ENCODE results near the gene POU2F1. TPM values are rescaled to one million over a fixed set of nuclear protein-coding genes. Genes with fewer than 3 reads are reported as not detected.

POU2F1 gene
- total and polyA plus RNA-seq, 7 experiments from 2014 or later: 9.1 to 36.6 (median 22.8) TPM

DNA sequence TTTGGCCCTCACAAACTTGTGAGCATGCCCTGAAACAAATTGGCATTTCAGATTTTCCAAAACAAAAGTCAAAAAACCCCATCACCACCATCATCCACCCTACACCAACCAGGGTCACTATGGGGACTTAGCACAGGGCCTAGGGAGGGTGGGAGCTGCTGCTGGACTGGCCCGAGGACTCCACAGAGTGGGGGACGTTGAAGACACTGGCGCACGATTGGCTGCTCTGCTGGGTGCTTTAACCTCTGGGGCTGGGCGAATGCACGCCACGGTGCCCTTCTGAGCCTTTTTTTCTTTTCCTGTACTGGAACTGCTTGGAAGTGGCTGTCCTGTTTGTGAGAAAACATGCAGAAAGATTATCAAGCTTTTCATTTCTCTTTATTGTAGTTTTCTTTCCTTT lies 204.8 kb downstream of the POU2F1 start:
- Mint-ChIP-seq H3K27ac (peak overlapping the region in 7 of 9 donors; percentile 47 to 79 (median 67)), H3K36me3 (peaks cover 0 to 5% (median 4%) of the 10 kb centered on the region in 5 donors), H3K9me3 (peaks cover 0 to 6% (median 0%) of the 10 kb centered on the region in 11 donors), H3K4me1 (peaks cover 4 to 63% (median 22%) of the 10 kb centered on the region in 7 donors), H3K4me3 (no peak overlapping the region), H3K27me3 (no peaks in the 10 kb centered on the region)
- DNase-seq (no peak), ATAC-seq (no peak)
- intact Hi-C loops (cut with micrococcal nuclease): loop anchor here in 1 of 2 donors (1.0 kb wide), 1 partner anchor 11 kb away; no protein-coding TSS in a partner anchor
- Histone ChIP-seq H3K4me1 (ENCODE audit: control insufficient read depth in 2 of 2, insufficient read depth in 2 of 2, low read length in 2 of 2) (peaks cover 9 to 19% of the 10 kb centered on the region in 2 donors), H3K27ac (ENCODE audit: low read depth, low read length) (peak overlapping the region; percentile 31), H3K4me3 (ENCODE audit: low read length) (no peak overlapping the region), H3K36me3 (ENCODE audit: control insufficient read depth in 2 of 3, insufficient read depth in 3 of 3, low read length in 3 of 3) (peaks cover 0 to 11% (median 0%) of the 10 kb centered on the region in 3 experiments), H3K9me3 (ENCODE audit: control insufficient read depth in 2 of 3, low read length in 3 of 3) (no peaks in the 10 kb centered on the region), H3K27me3 (ENCODE audit: control insufficient read depth in 2 of 2, insufficient read depth in 2 of 2, low read length in 2 of 2) (no peaks in the 10 kb centered on the region)
- POLR2A ChIA-PET: interaction anchor here (0.6 to 1.7 kb wide), 8 partner anchors 12 to 317 kb away, joined by 3 to 9 read pairs (median 3); partner anchors contain the start of gene CREG1
- CTCF ChIA-PET: interaction anchor here (0.7 to 1.1 kb wide), 3 partner anchors 16 to 127 kb away, joined by 3 read pairs; no protein-coding TSS in a partner anchor

DNA sequence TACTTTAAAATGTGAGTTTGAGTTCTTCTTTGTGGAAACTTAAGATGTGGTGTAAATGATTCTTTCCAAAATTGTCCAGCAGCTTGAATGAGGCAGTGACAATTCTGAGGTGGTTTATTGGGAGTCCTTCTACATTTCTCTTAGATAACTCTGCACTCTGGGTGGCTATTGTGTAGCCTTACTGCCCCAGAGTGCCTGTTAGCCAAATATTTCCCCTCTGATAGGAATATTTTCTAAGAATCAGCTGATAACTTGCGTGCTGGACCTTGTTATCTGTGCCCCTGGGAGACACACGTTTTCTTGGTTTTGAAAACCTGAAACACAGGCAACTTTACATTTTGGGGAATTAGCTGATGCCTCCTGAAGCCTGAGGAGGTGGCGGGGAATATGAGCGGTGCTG lies 206.0 kb downstream of the POU2F1 start:
- CTCF ChIA-PET: interaction anchor here (0.8 kb wide), 1 partner anchor 159 kb away, joined by 3 read pairs; no protein-coding TSS in a partner anchor
- Mint-ChIP-seq H3K36me3 (peaks cover 4 to 15% (median 6%) of the 10 kb centered on the region in 5 donors), H3K9me3 (peaks cover 0 to 6% (median 0%) of the 10 kb centered on the region in 11 donors), H3K4me1 (peaks cover 11 to 74% (median 26%) of the 10 kb centered on the region in 7 donors), H3K27me3 (no peaks in the 10 kb centered on the region), H3K4me3 (peak overlapping the region in 1 of 10 donors; percentile 4), H3K27ac (peak overlapping the region in 8 of 9 donors; percentile 65 to 89 (median 78))
- peaks cover 0 to 23% (median 0%) of the 10 kb centered on the region in 3 experiments for H3K36me3 ChIP-seq (ENCODE audit: control insufficient read depth in 2 of 3, insufficient read depth in 3 of 3, low read length in 3 of 3)
- no peaks in the 10 kb centered on the region for H3K27me3 ChIP-seq (ENCODE audit: control insufficient read depth in 2 of 2, insufficient read depth in 2 of 2, low read length in 2 of 2)
- no peak overlapping the region for H3K27ac ChIP-seq (ENCODE audit: low read depth, low read length)
- H3K4me1 ChIP-seq (ENCODE audit: control insufficient read depth in 2 of 2, insufficient read depth in 2 of 2, low read length in 2 of 2): peaks cover 9 to 19% of the 10 kb centered on the region in 2 donors
- no peak overlapping the region for H3K4me3 ChIP-seq (ENCODE audit: low read length)
- DNase-seq (no peak), ATAC-seq (no peak)
- intact Hi-C loops (cut with micrococcal nuclease): no loop called here
- POLR2A ChIA-PET: interaction anchor here (1.0 kb wide), 1 partner anchor 11 kb away, joined by 3 read pairs; no protein-coding TSS in a partner anchor
- H3K9me3 ChIP-seq (ENCODE audit: control insufficient read depth in 2 of 3, low read length in 3 of 3): no peaks in the 10 kb centered on the region

DNA sequence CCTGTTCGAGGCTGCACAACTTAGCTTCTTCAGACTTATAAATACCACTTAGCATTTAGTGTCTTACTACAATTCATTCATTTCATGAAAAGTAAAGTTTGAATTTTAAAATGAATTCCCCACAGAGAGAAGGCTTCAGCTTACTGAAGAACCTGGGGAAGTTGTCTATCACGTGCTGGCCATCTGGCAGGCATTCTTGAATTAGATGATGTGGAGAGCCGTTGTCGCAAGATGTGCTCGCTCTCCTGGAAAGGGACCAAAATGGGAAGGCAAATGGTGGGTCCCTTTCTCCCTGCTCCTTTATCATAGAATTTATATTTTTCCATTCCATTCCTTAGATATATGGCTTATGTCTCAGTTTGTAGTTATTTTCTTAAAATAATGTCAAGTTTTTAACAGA lies 207.2 kb downstream of the POU2F1 start:
- H3K27me3 Mint-ChIP-seq: no peaks in the 10 kb centered on the region
- H3K9me3 Mint-ChIP-seq: peaks cover 0 to 6% (median 0%) of the 10 kb centered on the region in 11 donors
- ATAC-seq (no peak), DNase-seq (no peak)
- peaks cover 13 to 77% (median 26%) of the 10 kb centered on the region in 7 donors for H3K4me1 Mint-ChIP-seq
- intact Hi-C loops (cut with micrococcal nuclease): loop anchor here in 1 of 2 donors (2.0 kb wide), 1 partner anchor 15 kb away; no protein-coding TSS in a partner anchor
- Histone ChIP-seq H3K4me3 (ENCODE audit: low read length) (no peak overlapping the region), H3K27ac (ENCODE audit: low read depth, low read length) (no peak overlapping the region), H3K9me3 (ENCODE audit: control insufficient read depth in 2 of 3, low read length in 3 of 3) (no peaks in the 10 kb centered on the region), H3K4me1 (ENCODE audit: control insufficient read depth in 2 of 2, insufficient read depth in 2 of 2, low read length in 2 of 2) (peaks cover 9 to 19% of the 10 kb centered on the region in 2 donors), H3K27me3 (ENCODE audit: control insufficient read depth in 2 of 2, insufficient read depth in 2 of 2, low read length in 2 of 2) (no peaks in the 10 kb centered on the region), H3K36me3 (ENCODE audit: control insufficient read depth in 2 of 3, insufficient read depth in 3 of 3, low read length in 3 of 3) (peaks cover 0 to 34% (median 3%) of the 10 kb centered on the region in 3 experiments)
- CTCF ChIA-PET: no interaction called here
- H3K36me3 Mint-ChIP-seq: peaks cover 3 to 20% (median 6%) of the 10 kb centered on the region in 5 donors
- peak overlapping the region in 1 of 10 donors; percentile 14 for H3K4me3 Mint-ChIP-seq
- POLR2A ChIA-PET: interaction anchor here (1.0 to 1.8 kb wide), 5 partner anchors 9 to 56 kb away, joined by 3 to 5 read pairs (median 3); no protein-coding TSS in a partner anchor
- peak overlapping the region in 8 of 9 donors; percentile 65 to 93 (median 80) for H3K27ac Mint-ChIP-seq

DNA sequence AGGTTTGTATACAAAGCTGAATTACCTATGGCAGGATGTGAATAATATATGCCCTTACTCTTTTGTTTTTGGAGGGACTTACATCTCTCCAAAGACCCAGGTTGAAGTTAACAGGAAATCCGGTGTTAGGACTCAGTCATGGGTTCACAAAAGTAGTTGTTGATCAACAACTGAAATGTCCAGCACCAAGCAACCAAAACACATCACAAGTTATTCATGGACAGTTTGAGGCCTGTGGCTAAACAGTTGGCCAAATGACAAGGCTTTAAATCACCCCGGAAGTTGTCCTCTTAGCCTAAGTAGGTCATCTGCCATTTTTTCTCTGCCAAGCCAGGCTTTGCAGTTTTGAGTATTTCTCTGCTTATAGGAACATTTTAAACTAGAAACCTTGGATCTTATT lies 207.7 kb downstream of the POU2F1 start:
- Histone ChIP-seq H3K27me3 (ENCODE audit: control insufficient read depth in 2 of 2, insufficient read depth in 2 of 2, low read length in 2 of 2) (no peaks in the 10 kb centered on the region), H3K4me3 (ENCODE audit: low read length) (no peak overlapping the region), H3K9me3 (ENCODE audit: control insufficient read depth in 2 of 3, low read length in 3 of 3) (no peaks in the 10 kb centered on the region), H3K36me3 (ENCODE audit: control insufficient read depth in 2 of 3, insufficient read depth in 3 of 3, low read length in 3 of 3) (peaks cover 0 to 40% (median 4%) of the 10 kb centered on the region in 3 experiments), H3K4me1 (ENCODE audit: control insufficient read depth in 2 of 2, insufficient read depth in 2 of 2, low read length in 2 of 2) (peaks cover 9 to 19% of the 10 kb centered on the region in 2 donors), H3K27ac (ENCODE audit: low read depth, low read length) (peak overlapping the region; percentile 6)
- Mint-ChIP-seq H3K36me3 (peaks cover 4 to 25% (median 8%) of the 10 kb centered on the region in 5 donors), H3K27me3 (no peaks in the 10 kb centered on the region), H3K4me3 (peak overlapping the region in 1 of 10 donors; percentile 14), H3K9me3 (peaks cover 0 to 6% (median 0%) of the 10 kb centered on the region in 11 donors), H3K4me1 (peaks cover 16 to 77% (median 29%) of the 10 kb centered on the region in 7 donors), H3K27ac (peak overlapping the region; percentile 55 to 93 (median 76))
- ATAC-seq (peak; percentile 39), DNase-seq (no peak)
- intact Hi-C loops (cut with micrococcal nuclease): loop anchor here in 1 of 2 donors (2.0 kb wide), 1 partner anchor 14 kb away; no protein-coding TSS in a partner anchor
- ChIA-PET POLR2A (interaction anchor here (1.0 to 2.4 kb wide), 7 partner anchors 10 to 91 kb away, joined by 3 to 11 read pairs (median 4); no protein-coding TSS in a partner anchor), CTCF (no interaction called here)

DNA sequence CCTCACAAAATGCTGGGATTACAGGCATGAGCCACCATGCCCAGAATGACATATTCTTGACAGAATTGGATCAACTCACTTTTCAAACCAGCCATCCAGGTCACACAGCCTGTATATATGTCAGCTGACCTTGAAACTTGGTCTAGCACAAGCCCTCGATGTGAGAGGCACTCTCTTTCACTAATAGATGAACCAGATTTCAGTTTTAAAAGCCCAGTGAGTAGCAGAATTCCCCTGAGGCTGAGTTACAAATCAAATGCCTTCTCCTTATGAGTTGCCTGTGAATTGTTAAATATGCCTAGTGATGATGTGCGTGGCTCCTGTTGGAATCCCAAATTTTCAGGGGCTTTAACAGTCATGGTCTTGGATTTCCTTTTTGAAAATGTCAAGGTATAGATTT lies 208.9 kb downstream of the POU2F1 start:
- Histone ChIP-seq H3K4me1 (ENCODE audit: control insufficient read depth in 2 of 2, insufficient read depth in 2 of 2, low read length in 2 of 2) (peaks cover 19 to 20% of the 10 kb centered on the region in 2 donors), H3K27me3 (ENCODE audit: control insufficient read depth in 2 of 2, insufficient read depth in 2 of 2, low read length in 2 of 2) (no peaks in the 10 kb centered on the region), H3K4me3 (ENCODE audit: low read length) (no peak overlapping the region), H3K27ac (ENCODE audit: low read depth, low read length) (no peak overlapping the region), H3K36me3 (ENCODE audit: control insufficient read depth in 2 of 3, insufficient read depth in 3 of 3, low read length in 3 of 3) (peaks cover 0 to 52% (median 4%) of the 10 kb centered on the region in 3 experiments), H3K9me3 (ENCODE audit: control insufficient read depth in 2 of 3, low read length in 3 of 3) (no peaks in the 10 kb centered on the region)
- POLR2A ChIA-PET: interaction anchor here (1.2 to 2.4 kb wide), 5 partner anchors 8 to 90 kb away, joined by 3 to 11 read pairs (median 4); partner anchors contain the start of gene CD247
- peaks cover 0 to 6% (median 0%) of the 10 kb centered on the region in 11 donors for H3K9me3 Mint-ChIP-seq
- no peak for ATAC-seq
- H3K4me1 Mint-ChIP-seq: peaks cover 16 to 81% (median 34%) of the 10 kb centered on the region in 7 donors
- CTCF ChIA-PET: interaction anchor here (0.6 to 0.7 kb wide), 2 partner anchors 8 to 162 kb away, joined by 3 read pairs; no protein-coding TSS in a partner anchor
- H3K36me3 Mint-ChIP-seq: peaks cover 4 to 30% (median 16%) of the 10 kb centered on the region in 5 donors
- no peak for DNase-seq
- intact Hi-C loops (cut with micrococcal nuclease): loop anchor here in 1 of 2 donors (2.0 kb wide), 1 partner anchor 13 kb away; no protein-coding TSS in a partner anchor
- no peaks in the 10 kb centered on the region for H3K27me3 Mint-ChIP-seq
- H3K27ac Mint-ChIP-seq: peak overlapping the region; percentile 65 to 93 (median 79)
- peak overlapping the region in 2 of 10 donors; percentile 25 to 71 for H3K4me3 Mint-ChIP-seq

DNA sequence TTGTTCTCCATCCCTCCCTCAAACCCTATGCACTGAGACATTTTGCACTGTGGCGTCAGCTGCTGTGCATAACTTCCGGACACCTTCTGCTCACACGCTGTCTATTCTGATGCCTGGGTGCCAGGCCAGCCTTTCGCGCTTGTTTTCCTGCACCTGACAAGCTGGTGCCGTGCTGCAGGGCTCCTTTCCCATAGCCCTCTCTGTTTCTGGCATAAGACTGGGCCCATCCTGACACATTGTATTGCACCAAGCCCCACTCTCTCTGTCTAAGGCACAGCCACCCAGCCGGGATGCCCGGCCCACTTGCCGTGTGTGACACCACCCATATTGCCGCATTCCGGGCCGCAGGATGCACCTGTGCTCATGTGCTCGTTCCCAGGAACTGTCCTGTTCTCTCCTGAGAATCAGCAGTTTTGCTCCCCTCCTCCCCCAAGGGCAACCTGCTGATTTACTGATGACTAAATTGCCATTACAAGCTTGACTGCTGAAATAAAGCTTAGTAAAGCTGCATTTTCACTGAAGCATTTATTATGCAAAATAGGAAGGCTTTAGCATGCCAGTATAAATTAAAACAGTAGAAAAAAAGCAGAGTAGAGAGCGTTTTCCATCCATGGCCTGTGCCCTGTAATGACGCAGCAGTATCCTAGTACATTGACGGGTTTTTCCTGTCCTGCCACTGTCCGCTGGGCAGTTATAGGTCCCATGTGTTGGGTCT lies 209.6 kb downstream of the POU2F1 start:
- Histone ChIP-seq H3K4me3 (ENCODE audit: low read length) (no peak overlapping the region), H3K36me3 (ENCODE audit: control insufficient read depth in 2 of 3, insufficient read depth in 3 of 3, low read length in 3 of 3) (peaks cover under 1 to 57% (median 4%) of the 10 kb centered on the region in 3 experiments), H3K27me3 (ENCODE audit: control insufficient read depth in 2 of 2, insufficient read depth in 2 of 2, low read length in 2 of 2) (no peaks in the 10 kb centered on the region), H3K4me1 (ENCODE audit: control insufficient read depth in 2 of 2, insufficient read depth in 2 of 2, low read length in 2 of 2) (peaks cover 19 to 21% of the 10 kb centered on the region in 2 donors), H3K9me3 (ENCODE audit: control insufficient read depth in 2 of 3, low read length in 3 of 3) (no peaks in the 10 kb centered on the region), H3K27ac (ENCODE audit: low read depth, low read length) (peak overlapping the region; percentile 14)
- POLR2A ChIA-PET: interaction anchor here (0.6 to 2.4 kb wide), 6 partner anchors 8 to 88 kb away, joined by 3 to 11 read pairs (median 4); partner anchors contain the start of gene CD247
- ATAC-seq (peak; percentile 31), DNase-seq (no peak)
- CTCF ChIA-PET: interaction anchor here (0.6 to 1.3 kb wide), 4 partner anchors 11 to 163 kb away, joined by 3 to 4 read pairs (median 3); no protein-coding TSS in a partner anchor
- peaks cover 18 to 85% (median 36%) of the 10 kb centered on the region in 7 donors for H3K4me1 Mint-ChIP-seq
- peak overlapping the region; percentile 65 to 93 (median 79) for H3K27ac Mint-ChIP-seq
- peaks cover 0 to 6% (median 0%) of the 10 kb centered on the region in 11 donors for H3K9me3 Mint-ChIP-seq
- intact Hi-C loops (cut with micrococcal nuclease): no loop called here
- H3K4me3 Mint-ChIP-seq: peak overlapping the region in 4 of 10 donors; percentile 5 to 71 (median 27)
- peaks cover 4 to 30% (median 17%) of the 10 kb centered on the region in 5 donors for H3K36me3 Mint-ChIP-seq
- no peaks in the 10 kb centered on the region for H3K27me3 Mint-ChIP-seq

Data from naive thymus-derived CD4-positive, alpha-beta T cell (primary cell).